Activated naive CD8-positive, alpha-beta T cell (primary cell): ENCODE results near the gene SETDB1.

ENCODE experiments used
- H3K27ac Mint-ChIP-seq: one replicate; pipeline ENCODE4 v1.8.0; 2021; ENCODE audit warnings: mixed read lengths
- H3K27me3 Mint-ChIP-seq: one replicate; pipeline ENCODE4 v1.8.0; 2021; ENCODE audit warnings: mixed read lengths
- H3K36me3 Mint-ChIP-seq: one replicate; pipeline ENCODE4 v1.8.0; 2021; ENCODE audit warnings: mixed read lengths
- H3K4me1 Mint-ChIP-seq: one replicate; pipeline ENCODE4 v1.8.0; 2021; ENCODE audit warnings: low read depth, mixed read lengths
- H3K4me3 Mint-ChIP-seq: one replicate; pipeline ENCODE4 v1.8.0; 2021; ENCODE audit warnings: mild to moderate bottlenecking, mixed read lengths
- H3K9me3 Mint-ChIP-seq: one replicate; pipeline ENCODE4 v1.8.0; 2021; ENCODE audit warnings: low read depth, mixed read lengths

SETDB1 gene

DNA sequence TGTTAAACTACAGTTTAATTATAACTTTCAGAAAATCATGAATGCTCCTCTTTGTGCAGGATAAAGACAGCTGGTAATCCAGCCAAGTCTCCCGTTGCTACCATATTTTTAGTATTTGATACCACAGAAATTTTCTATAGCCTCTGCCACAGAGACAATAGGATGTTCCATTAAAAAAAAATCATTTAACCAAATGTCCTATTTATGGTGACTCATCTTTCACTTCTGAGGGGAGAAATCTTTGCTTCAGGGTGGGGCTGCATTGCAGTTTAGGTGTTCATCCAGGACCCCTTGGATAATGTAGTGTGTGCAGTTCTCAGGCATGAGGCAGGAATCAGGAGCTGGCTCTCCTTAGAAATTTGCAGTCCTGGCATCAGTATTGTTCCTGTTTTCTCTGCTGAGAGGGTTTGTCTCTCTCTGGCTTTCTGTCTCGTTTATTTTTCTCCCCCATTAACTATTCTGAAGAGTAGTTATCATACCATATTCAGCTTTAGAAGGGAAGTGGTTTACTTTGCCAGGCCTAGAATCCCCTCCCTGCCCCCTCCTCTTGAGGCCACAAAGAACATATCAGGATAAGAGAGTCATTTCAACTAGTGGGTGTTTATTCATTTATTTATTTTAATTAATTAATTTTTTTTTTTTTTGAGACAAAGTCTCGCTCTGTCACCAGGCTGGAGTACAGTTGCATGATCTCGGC lies 85.1 kb downstream of the SETDB1 start:
- peaks cover 2% of the 10 kb centered on the region for H3K36me3 Mint-ChIP-seq
- peak overlapping the region; percentile 85 for H3K27ac Mint-ChIP-seq
- H3K4me1 Mint-ChIP-seq: peaks cover 60% of the 10 kb centered on the region

DNA sequence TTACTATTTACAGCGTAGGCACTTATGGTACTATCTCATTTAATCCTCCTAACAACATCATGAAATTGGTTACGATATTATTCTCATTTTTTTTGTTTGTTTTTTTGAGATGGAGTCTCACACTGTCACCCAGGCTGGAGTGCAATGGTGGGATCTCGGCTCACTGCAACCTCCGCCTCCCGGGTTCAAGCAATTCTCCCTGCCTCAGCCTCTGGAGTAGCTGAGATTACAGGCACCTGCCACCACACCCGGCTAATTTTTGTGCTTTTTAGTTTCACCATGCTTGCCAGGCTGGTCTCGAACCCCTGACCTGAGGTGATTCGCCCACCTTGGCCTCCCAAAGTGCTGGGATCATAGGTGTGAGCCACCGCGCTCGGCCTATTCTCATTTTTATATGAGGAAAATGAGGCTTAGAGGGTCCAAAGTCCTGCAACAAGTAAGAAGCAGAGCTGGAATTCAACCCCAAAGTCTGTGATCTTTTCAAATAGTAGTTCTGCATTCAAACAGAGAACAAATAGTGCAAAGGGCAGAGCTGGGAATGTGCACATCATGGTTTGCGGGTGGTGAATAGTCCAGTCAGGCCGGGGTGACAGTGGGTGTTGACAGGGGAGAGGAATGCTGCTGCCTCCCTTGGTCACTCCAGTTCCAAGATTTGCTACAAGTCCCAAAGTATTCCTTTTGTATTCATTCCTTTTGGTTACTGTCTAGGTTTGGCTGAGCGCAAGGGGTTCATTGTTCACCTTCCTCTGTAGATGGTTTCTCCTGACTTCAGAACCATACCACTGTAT lies 86.7 kb downstream of the SETDB1 start:
- no peaks in the 10 kb centered on the region for H3K9me3 Mint-ChIP-seq
- H3K27me3 Mint-ChIP-seq: no peaks in the 10 kb centered on the region
- peaks cover 44% of the 10 kb centered on the region for H3K4me1 Mint-ChIP-seq
- peaks cover 2% of the 10 kb centered on the region for H3K36me3 Mint-ChIP-seq
- peak overlapping the region; percentile 51 for H3K4me3 Mint-ChIP-seq
- H3K27ac Mint-ChIP-seq: no peak overlapping the region

More for the DNA sequence above, 85.1 kb downstream of the SETDB1 start:
- no peaks in the 10 kb centered on the region for H3K9me3 Mint-ChIP-seq
- peak overlapping the region; percentile 56 for H3K4me3 Mint-ChIP-seq
- H3K27me3 Mint-ChIP-seq: no peaks in the 10 kb centered on the region

DNA sequence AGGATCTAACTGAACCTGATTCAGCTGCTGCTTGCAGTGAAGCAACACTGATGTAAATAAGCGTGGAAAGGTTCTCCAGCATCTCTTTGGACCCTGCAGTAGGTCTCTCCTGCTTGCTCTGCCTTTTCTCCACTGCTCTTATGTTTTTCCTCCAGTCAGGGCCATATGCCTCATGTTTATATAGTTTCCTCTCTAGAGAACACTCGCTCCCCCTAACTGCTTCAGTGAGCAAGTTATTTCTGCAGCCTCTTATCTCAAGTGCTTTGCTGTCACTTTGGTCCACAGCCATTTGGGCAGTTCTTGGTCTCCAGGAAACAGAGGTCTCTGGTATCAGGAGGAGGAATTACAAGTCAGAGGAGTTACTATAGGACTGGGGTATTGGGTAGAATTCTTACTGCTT lies 87.4 kb downstream of the SETDB1 start:
- Mint-ChIP-seq H3K4me1 (peaks cover 40% of the 10 kb centered on the region), H3K4me3 (no peak overlapping the region), H3K27ac (no peak overlapping the region), H3K36me3 (peaks cover 5% of the 10 kb centered on the region), H3K9me3 (no peaks in the 10 kb centered on the region), H3K27me3 (no peaks in the 10 kb centered on the region)
